Stimulated activated CD4-positive, alpha-beta T cell treated with anti-CD3 and anti-CD28 coated beads, Interleukin-12 subunit alpha, Interleukin-12 subunit beta, amount 100 ng/mL, for 4 hours (primary cell): Measurements from ENCODE around the gene WDR20.

Experiments
- DNase-seq: peaks from one replicate; pipeline ENCODE4 v3.0.0-alpha.2; 2020

WDR20 gene

DNA sequence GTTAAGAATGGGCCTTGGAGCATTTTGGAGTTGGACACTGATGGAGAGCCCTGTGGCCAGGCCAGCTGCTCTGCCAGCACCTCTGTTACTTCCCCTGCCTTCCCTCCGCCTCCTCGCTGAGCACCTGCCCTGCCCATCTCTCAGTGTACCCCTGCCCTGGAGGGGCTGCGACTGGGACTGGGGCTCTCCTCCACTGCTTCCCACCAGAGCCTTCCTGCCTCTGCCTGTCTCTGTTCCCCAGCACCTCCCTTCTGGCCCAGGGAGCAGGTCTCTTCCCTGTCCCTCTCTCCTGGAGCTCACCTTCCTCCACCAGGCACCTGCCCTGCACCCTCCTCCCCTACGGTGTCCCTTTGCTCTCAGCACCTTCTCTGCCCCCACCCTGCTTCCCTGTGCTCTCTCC is 62.1 kb downstream of the WDR20 start:
- no peak for DNase-seq

DNA sequence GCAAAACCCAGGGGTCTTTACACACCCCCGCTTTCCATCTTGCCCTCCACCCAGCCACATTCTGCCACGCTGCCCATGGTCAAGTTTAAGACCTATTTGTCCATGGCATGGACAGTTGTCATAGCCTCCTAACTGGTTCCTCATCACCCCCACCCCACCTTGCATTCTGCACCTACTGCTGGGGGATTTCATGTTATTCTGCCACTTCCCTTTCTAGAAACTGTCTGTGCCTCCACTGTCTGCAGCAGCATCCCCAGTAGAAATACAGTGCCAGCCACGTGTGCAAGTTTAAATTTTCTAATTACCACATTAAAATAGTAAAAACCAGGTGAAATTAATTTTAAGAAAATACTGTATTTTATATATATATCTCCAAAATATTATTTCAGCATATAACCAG is 63.2 kb downstream of the WDR20 start:
- no peak for DNase-seq

DNA sequence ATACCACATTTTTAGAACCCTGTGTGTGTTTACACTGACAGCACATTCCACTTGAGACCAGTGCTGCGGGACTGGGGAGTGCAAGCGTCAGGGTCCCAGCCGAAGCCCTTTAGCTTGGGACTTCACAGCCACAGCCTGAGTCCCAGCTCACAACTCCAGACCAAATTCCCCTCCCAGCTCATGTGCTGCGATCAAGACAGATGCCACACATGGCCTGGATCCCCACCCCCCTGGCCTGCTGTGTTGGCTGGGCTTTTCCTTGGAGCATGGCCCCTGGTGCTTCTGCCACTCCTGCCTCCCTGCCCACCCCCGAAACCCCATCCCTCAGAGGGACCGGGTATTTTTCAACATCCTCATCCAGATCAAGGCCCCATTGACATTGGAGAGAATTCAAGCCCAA is 63.7 kb downstream of the WDR20 start:
- DNase-seq = no peak

DNA sequence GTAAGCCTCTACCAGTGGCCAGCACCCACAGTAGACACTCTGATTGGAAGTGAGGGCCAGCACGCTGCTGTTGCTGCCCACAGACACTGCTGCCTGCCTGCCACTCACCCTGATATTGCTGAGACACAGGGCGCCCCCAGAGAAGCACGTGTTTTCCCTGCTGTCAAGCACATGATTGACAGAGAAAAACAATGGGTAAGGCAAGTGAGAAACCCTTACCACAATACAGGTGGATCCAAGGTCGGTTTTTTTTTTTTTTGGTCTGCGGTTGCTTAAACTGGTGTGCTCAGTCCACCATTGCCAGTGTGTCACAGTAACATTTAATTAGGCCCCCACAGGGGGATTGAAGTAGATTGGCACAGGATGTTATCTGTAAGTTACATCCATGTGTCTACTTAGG is 65.9 kb downstream of the WDR20 start:
- no peak for DNase-seq

DNA sequence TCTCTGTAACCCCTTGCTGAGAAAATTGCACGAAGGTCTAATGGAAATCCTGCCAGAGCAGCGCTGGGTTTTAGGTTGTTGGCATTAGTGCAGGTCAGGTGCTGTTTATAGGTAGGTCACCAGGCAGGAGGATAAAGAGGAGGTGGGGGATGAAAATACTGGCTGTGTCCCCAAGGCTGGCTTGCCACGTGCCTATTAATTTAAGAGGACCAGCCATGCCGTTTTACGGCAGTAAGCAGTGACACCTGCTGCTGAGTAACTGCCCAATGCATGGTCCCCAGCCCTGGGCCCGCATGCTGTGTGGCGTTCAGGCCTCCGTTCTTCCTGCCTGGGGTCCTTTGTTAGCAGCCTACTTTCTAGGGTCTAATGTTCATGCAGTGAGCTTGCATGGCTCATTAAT is 67.2 kb downstream of the WDR20 start:
- DNase-seq = no peak

DNA sequence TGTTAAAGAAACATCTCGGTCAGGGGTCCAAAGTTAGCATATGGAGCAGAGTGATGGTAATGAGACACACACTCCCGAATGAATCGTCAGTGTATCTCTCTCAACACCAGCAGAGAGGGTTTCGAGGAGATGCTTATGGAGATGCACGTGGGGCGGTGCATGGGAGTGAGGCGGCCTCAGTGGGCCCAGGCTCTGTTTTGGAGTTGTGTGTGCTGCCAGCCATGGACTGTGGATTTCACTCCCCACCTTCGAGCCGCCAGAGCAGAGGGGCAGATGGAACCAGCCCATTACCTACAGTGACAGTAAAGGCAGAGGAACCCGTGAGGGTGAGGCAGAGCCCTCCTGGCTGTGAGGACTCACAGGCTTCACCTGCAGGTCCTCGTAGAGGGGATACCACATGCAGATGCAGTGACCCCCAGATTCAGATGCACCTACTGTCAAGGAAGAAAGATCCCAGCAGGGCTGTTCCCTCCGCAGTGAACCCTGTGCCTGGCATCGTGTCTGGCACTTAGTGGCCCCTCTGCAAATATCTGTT is 68.2 kb downstream of the WDR20 start:
- DNase-seq = no peak

DNA sequence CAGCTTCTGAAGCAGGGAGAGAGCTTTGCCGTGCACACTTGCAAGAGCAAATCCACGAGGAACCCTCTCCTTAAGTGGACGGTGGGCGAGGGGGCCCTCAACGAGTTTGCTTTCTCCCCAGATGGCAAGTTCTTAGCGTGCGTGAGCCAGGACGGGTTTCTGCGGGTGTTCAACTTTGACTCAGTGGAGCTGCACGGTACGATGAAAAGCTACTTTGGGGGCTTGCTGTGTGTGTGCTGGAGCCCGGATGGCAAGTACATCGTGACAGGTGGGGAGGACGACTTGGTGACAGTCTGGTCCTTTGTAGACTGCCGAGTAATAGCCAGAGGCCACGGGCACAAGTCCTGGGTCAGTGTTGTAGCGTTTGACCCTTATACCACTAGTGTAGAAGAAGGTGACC is 69.0 kb downstream of the WDR20 start:
- no peak for DNase-seq

DNA sequence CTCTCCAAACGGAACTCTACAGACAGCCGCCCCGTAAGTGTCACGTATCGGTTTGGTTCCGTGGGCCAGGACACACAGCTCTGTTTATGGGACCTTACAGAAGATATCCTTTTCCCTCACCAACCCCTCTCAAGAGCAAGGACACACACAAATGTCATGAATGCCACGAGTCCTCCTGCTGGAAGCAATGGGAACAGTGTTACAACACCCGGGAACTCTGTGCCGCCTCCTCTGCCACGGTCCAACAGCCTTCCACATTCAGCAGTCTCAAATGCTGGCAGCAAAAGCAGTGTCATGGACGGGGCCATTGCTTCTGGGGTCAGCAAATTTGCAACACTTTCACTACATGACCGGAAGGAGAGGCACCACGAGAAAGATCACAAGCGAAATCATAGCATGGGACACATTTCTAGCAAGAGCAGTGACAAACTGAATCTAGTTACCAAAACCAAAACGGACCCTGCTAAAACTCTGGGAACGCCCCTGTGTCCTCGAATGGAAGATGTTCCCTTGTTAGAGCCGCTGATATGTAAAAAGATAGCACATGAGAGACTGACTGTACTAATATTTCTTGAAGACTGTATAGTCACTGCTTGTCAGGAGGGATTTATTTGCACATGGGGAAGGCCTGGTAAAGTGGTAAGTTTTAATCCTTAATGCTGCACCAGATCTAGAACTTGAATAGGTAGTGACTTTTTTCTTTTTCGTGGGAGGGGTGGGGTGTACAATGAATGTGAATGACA is 69.7 kb downstream of the WDR20 start:
- DNase-seq = no peak

DNA sequence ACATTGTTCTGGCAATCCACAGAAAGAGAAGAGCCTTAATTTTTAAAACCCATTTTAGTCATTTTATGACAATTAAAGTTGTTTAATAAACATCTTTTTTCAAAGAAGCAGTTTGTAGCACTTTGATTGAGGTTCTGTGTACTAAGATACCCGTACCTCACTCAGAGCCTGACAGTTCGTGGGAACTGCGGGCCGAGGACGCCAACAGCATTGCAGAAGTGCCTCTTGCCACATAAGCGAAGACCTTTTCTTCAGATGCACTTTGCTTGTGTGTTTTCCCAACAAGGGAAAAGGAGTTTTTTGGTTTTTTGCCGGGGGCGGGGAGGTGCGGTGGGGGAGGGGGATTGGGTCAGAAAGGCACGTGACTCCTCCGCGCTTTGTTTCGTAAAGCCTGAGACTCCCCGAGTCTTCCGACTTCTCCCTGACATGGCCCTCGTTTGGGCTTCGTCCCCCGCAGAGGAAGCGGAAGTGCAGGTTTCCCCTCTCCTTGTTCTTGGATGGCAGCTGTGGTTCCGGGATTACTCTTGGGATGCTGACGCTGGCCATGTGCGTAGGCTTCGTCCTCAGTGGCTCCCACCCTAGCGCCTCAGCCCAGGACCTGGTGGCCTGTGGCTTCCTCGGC is 70.8 kb downstream of the WDR20 start:
- DNase-seq = no peak

DNA sequence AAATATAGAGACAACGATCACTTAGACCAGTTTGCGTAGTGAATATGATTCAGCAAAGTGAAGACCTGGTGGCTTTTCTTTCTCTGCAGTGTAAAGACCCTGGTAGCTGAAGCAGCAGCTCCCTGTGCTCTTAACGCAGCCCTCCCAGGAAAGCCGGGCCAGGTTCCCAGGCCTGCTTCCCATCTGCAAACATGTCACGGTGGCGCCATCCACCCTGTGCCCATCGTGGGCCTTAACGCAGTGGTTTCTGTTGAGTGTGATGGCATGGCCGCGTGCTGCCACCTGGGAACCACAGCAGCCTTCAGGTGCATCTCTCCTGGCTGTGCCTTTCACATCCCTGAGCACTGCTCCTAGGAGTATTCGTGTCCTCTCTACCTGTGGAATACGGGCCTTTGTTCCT is 71.5 kb downstream of the WDR20 start:
- DNase-seq = no peak

DNA sequence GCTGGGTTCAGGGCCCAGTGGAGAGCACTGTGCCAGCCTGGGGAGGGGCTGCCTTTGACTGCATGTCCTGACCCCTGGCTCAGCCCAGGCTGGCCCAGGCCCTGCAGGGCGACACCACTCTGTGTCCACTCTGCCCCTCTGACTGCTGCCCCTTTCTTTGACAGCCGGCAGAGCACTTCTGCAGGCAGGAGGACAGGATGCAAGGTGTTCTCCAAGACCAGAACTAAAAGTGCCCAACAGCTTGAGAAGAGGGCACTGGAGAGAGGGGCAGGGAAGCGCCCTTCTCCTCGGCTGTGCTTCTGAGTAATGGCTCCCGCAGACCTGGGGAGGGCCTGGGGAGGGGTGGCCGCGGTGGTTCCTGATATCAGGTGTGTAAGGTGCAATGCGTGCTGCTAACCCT is 72.7 kb downstream of the WDR20 start:
- DNase-seq = no peak

DNA sequence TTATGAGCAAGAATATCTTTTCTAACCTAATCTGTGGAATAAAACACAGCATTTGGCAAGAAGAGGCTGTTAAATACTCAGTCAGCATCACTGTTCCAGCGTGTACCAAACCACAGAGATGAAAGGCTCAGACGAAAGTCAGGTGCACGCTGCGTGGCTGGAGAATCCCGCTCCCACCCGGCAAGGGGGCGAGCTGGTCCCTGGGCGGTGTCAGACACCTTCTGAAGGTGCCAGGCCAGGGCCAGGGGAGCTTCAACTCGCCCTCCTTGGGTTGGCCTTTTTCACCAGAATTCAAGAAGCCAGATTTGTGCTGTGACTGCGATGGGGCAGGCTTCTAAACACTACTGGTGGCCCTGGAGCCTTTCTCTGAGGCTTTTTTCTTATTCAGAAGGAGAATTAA is 73.1 kb downstream of the WDR20 start:
- no peak for DNase-seq

DNA sequence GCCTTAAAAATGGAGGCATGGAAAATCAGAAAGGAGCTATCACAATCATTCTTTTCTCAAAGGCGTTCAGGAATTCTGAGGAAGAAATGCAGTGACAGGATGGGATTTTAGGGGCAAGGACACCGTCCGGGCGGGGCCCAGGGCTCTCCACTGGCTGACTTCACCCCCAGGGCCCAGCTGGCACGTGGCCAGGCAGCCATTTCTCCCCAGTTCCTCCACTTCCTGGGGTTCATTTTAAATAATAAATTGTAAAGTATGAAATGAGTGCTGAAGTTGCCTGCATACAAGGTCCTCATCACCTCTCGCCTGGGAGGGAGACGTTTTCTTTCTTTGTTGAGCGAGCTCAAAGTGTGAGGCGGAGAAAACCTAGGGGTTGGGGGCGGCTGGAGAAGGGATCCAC is 73.8 kb downstream of the WDR20 start:
- DNase-seq = no peak

DNA sequence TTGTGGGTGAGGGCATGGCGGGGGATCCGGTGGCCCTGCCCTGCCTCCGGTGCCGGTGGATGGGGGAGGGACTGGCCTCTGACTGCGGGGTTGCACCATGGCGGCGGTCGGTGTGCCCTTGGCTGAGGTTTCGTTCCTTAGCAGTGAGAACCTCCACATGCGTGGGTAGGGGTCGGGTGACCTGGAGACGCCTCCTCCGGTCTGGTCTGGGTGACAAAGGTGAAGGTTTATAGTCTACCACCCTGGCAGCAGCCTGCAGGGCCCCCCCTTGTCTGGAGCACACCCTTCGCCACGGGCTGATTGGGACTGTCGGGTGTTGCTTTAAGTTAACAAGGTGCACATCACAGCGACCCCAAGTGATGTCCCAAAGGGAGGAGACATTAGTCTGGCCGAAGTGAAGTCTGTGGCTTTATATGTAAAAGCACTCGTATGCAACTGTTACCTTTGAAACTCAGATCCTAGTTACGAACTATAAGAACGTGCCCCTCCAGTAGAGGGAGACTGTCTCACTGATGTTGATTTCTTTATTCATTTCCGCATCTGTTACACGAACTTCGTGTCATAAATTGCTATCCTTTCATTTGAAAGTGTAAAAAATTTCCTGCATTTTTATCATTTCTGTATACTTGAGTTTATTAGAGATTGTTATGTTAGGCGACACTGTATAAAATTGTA is 74.4 kb downstream of the WDR20 start:
- no peak for DNase-seq

DNA sequence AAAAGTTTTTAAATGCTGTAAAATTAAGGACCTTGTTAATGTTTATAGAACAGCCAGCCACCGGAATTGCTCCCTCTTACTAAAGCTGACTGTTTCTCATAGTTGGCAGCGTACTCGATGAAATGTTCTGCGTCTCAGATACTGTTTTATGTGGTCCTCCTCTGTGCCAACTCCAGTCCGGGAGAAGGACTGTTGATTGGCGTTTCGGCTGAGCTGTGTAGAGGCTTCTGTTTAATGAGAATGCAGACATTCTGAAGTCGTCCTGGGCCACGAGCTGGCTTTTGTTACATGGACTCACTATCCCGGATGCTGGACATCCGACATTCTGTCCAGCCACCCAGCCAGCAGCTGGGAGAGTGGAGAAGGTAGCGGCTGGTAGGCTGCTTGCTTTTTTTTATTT is 75.4 kb downstream of the WDR20 start:
- DNase-seq = no peak

DNA sequence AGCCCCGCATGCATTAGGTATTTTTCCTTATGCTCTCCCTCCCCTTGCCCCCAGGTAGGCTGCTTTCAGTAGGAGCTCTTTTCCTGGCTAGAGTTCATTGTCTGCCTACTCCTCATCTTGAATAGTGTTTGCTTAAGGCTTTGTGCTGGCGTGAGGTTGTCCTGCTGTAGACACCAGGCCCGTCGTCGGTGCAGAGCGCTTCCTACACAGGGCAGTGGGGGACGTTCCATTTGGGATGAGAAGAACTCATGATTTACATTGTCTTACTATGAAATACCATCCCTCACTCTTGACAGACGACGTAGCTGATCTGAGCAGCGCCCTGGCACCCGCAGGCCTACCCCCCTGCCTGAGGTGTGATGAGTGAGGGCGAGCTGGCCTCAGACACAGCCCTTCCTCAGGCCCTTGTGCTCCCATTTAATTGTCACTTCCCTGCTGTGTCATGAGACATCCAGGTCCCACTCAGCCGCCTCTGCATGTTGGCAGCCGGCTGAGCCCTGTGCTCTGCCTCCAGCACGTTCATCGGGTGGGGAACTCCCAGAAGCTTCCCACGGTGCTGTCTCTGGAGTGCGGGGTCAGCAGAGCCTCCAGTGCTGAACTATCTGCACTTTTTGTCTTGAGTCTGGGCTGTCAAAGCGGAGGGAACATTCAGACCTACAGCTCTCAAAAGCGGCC is 76.0 kb downstream of the WDR20 start:
- no peak for DNase-seq

DNA sequence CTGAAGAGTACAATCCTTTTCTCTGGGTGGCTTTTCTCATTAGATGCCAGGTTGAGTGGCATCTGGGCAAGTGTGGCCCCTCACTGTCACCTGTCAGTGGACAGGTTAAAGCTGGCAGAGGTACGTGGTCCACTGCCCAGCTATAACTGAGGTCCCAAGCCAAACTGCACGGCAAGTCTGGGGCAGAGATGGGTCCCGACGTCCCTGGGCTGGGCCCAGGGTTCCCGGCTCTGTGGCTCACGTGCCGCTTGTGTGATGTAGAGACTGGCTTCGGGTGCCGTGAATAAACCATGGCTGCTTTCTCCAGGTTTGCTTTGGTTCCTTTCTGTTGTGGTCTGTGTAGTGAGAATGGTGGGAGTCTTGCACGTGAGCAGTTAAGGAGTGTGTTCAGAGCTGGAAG is 77.7 kb downstream of the WDR20 start:
- no peak for DNase-seq

DNA sequence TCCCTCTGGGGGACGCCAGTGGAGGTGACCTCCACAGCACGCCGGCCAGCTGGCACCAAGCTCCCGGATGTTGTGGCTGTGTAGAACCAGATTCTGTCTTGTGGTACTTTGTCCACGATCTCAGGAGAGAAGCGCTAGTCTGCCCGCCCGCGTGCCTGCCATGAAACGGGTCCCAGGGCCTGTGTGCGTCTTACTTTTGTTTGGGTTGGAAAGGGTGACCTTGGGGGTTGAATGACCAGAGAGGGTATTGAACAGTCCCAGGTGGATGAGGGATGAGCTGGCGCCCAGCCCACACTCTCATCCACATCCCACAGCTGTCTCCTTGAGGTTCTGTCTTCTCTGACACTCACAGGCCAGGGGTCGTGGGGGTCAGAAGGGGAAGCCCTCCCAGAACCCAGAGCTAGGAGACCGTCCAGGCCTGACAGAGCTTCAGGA is 78.3 kb downstream of the WDR20 start:
- no peak for DNase-seq

DNA sequence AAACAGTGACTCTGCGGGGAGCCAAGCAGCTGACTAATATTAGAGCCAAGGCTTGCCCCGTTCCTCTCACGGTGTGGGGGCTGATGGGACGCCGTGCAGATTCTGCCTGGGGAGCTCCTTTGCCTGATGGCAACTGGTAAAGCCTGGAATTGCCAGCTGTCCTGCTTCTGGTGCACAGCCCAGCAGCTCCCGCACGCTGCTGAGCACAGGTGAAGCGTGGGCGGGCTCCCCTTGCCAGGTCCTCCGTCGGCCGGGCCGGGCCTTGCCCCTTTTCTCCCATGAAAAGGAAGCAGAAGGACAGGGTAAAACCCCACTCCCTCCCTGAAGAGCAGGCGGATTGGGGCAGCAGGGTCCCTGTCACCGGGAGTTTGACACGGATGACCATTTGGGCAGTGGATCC is 79.0 kb downstream of the WDR20 start:
- DNase-seq = no peak

DNA sequence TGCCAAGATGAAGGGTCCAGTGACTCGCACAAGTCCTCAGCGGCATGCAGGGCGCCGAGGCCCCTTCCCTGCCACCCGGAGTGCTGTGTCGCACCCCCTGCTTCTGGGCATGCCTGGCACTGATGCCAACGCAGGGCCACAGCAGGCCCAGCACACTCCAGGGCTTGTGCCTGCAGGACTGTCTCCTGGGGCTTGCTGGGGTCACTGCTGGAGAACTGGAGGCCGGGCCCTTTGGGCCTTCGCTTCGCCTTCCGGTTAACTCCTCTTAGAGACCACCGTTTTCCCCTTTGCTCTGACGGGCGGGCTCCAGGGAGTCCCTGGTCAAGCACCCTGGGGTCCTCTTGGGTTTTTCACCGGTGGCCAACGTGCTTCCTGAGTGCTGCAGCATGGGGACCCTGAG is 79.6 kb downstream of the WDR20 start:
- no peak for DNase-seq

DNA sequence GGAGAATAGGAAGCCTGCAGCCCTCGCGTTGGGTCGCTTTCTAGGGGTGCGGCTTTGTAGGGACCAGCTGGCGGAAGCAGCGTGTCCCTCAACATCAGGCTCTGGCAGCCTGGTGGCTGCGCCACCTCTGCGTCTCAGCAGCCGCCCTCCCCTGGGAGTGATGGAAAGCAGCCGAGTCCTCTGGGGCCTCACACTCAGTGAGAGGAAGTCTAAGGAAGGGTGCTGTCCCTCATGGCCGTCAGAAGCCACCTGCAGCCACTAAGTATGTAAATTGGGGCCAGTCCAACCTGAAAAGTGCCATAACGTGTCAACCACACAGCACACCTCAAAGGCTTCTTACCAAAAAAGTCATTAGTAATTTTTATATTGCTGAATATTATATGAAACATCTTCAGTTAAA is 80.3 kb downstream of the WDR20 start:
- no peak for DNase-seq

DNA sequence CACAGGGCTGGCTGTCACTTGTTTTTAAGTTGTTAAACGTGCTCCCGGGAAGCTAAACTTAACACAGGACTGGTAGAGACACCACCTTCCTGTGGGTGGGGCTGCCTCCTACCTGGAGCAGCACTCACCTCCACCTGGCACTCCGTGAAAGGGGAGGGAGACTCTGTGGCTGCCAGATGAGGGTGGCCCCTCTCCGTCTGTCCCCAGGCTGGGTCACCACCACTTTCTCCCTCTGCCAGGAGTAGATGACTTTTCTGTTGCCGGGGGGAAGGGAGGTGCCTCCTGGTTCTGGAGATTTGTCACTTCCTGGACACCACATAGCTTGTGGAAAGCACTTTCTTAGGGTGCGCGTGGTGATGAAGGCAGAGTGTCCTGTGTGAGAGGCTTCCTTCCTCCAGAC is 81.3 kb downstream of the WDR20 start:
- DNase-seq = no peak

DNA sequence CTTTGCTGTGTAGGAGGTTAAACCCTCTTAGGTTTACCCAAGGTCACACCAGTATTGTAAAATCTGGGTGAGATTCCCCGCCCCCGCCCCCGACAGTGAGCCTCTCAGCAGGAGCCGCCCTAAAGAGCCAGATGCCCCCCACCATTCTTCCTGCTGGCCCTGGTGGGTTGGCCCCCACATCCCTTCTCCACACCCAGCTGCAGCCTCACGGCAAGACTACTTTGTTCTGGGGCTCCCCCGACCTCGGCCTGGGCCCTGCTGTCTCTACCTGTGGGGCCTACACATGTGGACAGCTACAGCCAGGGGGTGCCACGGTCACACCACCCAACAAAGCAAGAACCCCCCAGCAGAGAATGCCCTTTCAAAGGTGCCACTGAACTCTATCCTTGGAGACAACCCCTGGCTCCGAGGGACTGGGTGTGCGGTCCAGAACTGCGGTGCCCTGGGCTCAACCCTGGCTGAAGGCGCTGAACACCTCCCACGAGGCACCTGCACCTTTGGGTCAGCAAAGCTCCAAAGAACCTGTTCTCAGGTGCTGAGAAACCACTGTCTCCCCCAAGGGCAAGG is 82.4 kb downstream of the WDR20 start:
- DNase-seq = no peak
